Measurements from ENCODE around the gene TSHZ3. TPM values are rescaled to one million over a fixed set of nuclear protein-coding genes. Genes with fewer than 3 reads are reported as not detected.

Gene TSHZ3
- total RNA-seq, 1 experiment from 2014 or later: 0.05 TPM

DNA sequence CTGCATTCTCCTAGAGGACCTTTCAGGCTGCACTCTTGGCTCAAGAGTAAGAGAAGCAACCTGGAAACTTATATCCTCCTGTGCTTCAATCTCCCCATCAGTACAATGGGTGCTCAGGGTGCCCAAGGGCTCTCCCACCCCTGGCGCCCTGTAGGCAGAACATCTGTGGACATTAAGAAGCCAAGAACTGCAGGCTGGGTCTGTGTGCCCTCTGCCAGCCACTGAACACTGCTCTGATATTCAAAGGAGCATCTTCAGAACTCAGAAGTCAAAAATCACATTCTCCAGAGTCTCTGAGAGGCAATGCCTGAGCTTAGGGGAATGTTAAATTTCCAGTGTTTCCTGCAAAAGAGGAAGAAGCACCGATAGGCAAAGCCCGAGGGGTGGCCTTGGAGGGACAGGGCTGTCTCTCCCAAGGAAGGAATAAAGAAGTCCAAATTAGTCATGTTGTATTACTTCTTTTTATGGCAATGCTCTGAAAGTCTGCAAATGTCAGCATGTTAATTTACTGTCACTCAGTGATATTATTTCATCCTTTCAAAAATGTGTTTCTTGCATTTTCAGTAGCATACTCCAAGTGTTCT, 88.1 kb downstream of the TSHZ3 start:
- Histone ChIP-seq H3K79me2 (ENCODE audit: insufficient read depth, low read length) (no peaks in the 10 kb centered on the region), H3K9me3 (ENCODE audit: control insufficient read depth in 1 of 2, insufficient read depth in 1 of 2, low read depth in 1 of 2, low read length in 2 of 2) (peaks cover 13 to 30% of the 10 kb centered on the region in 2 experiments; a peak in 2 of 4 replicates), H3K36me3 (ENCODE audit: control insufficient read depth in 1 of 2, insufficient read depth in 2 of 2, low read length in 2 of 2) (no peaks in the 10 kb centered on the region), H2AFZ (ENCODE audit: low read depth, low read length, poor library complexity, severe bottlenecking) (no peak overlapping the region), H4K20me1 (ENCODE audit: insufficient read depth) (no peaks in the 10 kb centered on the region), H3K9me2 (ENCODE audit: insufficient read depth) (no peaks in the 10 kb centered on the region), H3K4me2 (ENCODE audit: low read length) (no peak overlapping the region), H3K4me3 (replicated peaks in 1 of 2; ENCODE audit: low read depth in 1 of 2, low read length in 2 of 2) (no peak overlapping the region), H3K9ac (ENCODE audit: low read length) (no peak overlapping the region), H3K4me1 (ENCODE audit: control insufficient read depth in 1 of 2, insufficient read depth in 2 of 2, low read length in 2 of 2) (no peaks in the 10 kb centered on the region), H3K27ac (ENCODE audit: low read depth, low read length) (no peak overlapping the region), H3K27me3 (ENCODE audit: insufficient read depth, low read length) (no peaks in the 10 kb centered on the region)
- intact Hi-C loops (cut with micrococcal nuclease): no loop called here
- BruUV-seq (replicated peaks): no TSS peak
- DNase-seq (ENCODE audit: low read depth, low spot score) (no peak), ATAC-seq (no peak)
- CTCF ChIA-PET: no interaction called here
- RAD21 ChIA-PET (ENCODE audit: low non-redundant PET in 1 of 2, low total read pairs in 2 of 2, uncharacterized antibody in 2 of 2, unreplicated experiment in 2 of 2): no interaction called here
- POLR2A ChIA-PET: no interaction called here
- TF ChIP-seq, protein P1, sequence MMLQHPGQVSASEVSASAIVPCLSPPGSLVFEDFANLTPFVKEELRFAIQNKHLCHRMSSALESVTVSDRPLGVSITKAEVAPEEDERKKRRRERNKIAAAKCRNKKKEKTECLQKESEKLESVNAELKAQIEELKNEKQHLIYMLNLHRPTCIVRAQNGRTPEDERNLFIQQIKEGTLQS (IDR thresholded peaks at IDR 0.05): no peak

DNA sequence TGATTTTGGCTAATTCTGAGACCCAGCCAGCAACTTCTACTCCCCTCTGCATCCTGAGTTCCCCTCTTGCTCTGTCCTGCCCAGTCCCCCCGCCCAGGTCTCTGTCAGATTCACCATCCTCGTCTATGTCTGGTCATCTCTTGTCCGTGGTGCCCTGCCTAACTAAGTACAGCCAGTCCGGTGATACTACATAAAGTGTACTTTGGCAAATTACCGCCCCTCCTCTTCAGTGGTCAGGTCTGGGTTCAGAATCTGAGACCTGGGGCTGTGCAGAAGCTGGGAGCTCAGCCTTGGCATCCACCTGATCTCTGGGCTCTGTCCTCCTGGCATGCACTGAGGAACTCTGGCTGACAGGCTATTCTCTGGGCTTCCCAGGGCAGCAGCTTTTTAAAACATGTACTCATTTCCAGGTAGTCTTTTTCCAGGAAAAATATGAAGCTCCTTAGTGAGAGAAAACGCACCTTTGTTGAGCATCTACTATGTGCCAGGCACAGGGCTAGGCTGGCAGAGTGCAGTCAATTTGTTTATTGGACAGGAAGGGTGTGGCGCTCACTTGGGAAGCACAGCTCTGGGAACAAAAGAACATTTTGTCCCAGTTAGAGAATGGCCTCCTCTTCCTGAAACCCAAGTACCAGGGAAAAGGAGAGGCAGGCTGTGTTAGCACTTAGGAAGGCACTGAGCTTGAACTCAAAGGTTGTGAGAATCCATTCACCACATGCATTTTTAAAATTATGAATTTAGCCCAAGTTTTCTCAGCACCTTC, 88.9 kb downstream of the TSHZ3 start:
- intact Hi-C loops (cut with micrococcal nuclease): no loop called here
- no peaks in the 10 kb centered on the region for H4K20me1 ChIP-seq (ENCODE audit: insufficient read depth)
- TF ChIP-seq, protein P2, sequence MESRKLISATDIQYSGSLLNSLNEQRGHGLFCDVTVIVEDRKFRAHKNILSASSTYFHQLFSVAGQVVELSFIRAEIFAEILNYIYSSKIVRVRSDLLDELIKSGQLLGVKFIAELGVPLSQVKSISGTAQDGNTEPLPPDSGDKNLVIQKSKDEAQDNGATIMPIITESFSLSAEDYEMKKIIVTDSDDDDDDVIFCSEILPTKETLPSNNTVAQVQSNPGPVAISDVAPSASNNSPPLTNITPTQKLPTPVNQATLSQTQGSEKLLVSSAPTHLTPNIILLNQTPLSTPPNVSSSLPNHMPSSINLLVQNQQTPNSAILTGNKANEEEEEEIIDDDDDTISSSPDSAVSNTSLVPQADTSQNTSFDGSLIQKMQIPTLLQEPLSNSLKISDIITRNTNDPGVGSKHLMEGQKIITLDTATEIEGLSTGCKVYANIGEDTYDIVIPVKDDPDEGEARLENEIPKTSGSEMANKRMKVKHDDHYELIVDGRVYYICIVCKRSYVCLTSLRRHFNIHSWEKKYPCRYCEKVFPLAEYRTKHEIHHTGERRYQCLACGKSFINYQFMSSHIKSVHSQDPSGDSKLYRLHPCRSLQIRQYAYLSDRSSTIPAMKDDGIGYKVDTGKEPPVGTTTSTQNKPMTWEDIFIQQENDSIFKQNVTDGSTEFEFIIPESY (IDR thresholded peaks at IDR 0.05; ENCODE audit: extremely low read depth, insufficient replicate concordance, low read length): no peak
- TF ChIP-seq EGR1 (IDR thresholded peaks at IDR 0.05; ENCODE audit: low read depth): no peak
- no peak for TF ChIP-seq CEBPB (IDR thresholded peaks at IDR 0.05; ENCODE audit: low read depth)
- TF ChIP-seq, protein P1 (IDR thresholded peaks at IDR 0.05): no peak
- no peak for TF ChIP-seq FOSL1 (IDR thresholded peaks at IDR 0.05; ENCODE audit: low read depth)
- no peak for TF ChIP-seq SIN3A (IDR thresholded peaks at IDR 0.05; ENCODE audit: low read depth)
- TF ChIP-seq EZH2phosphoT487 (IDR thresholded peaks at IDR 0.05; ENCODE audit: borderline replicate concordance): no peak
- TF ChIP-seq, protein P3, sequence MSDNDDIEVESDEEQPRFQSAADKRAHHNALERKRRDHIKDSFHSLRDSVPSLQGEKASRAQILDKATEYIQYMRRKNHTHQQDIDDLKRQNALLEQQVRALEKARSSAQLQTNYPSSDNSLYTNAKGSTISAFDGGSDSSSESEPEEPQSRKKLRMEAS (IDR thresholded peaks at IDR 0.05): no peak
- TF ChIP-seq, protein P4, sequence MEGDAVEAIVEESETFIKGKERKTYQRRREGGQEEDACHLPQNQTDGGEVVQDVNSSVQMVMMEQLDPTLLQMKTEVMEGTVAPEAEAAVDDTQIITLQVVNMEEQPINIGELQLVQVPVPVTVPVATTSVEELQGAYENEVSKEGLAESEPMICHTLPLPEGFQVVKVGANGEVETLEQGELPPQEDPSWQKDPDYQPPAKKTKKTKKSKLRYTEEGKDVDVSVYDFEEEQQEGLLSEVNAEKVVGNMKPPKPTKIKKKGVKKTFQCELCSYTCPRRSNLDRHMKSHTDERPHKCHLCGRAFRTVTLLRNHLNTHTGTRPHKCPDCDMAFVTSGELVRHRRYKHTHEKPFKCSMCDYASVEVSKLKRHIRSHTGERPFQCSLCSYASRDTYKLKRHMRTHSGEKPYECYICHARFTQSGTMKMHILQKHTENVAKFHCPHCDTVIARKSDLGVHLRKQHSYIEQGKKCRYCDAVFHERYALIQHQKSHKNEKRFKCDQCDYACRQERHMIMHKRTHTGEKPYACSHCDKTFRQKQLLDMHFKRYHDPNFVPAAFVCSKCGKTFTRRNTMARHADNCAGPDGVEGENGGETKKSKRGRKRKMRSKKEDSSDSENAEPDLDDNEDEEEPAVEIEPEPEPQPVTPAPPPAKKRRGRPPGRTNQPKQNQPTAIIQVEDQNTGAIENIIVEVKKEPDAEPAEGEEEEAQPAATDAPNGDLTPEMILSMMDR (IDR thresholded peaks at IDR 0.05 in 2 of 3, conservative IDR thresholded peaks at IDR 0.05 in 1 of 3; ENCODE audit: borderline replicate concordance in 1 of 3, insufficient read depth in 1 of 3, low read depth in 2 of 3, low read length in 2 of 3): no peak
- no peak for TF ChIP-seq RAD21 (IDR thresholded peaks at IDR 0.05; ENCODE audit: low read depth)
- TF ChIP-seq CBX3 (IDR thresholded peaks at IDR 0.05; ENCODE audit: low read depth): no peak

More for the DNA sequence above, 88.9 kb downstream of the TSHZ3 start:
- Histone ChIP-seq H3K9me2 (ENCODE audit: insufficient read depth) (no peaks in the 10 kb centered on the region), H3K4me2 (ENCODE audit: low read length) (no peak overlapping the region), H2AFZ (ENCODE audit: low read depth, low read length, poor library complexity, severe bottlenecking) (no peak overlapping the region), H3K79me2 (ENCODE audit: insufficient read depth, low read length) (no peaks in the 10 kb centered on the region), H3K27me3 (ENCODE audit: insufficient read depth, low read length) (no peaks in the 10 kb centered on the region), H3K4me1 (ENCODE audit: control insufficient read depth in 1 of 2, insufficient read depth in 2 of 2, low read length in 2 of 2) (no peaks in the 10 kb centered on the region), H3K9me3 (ENCODE audit: control insufficient read depth in 1 of 2, insufficient read depth in 1 of 2, low read depth in 1 of 2, low read length in 2 of 2) (peaks cover 13 to 32% of the 10 kb centered on the region in 2 experiments; a peak in 2 of 4 replicates), H3K27ac (ENCODE audit: low read depth, low read length) (no peak overlapping the region), H3K9ac (ENCODE audit: low read length) (no peak overlapping the region), H3K36me3 (ENCODE audit: control insufficient read depth in 1 of 2, insufficient read depth in 2 of 2, low read length in 2 of 2) (no peaks in the 10 kb centered on the region), H3K4me3 (replicated peaks in 1 of 2; ENCODE audit: low read depth in 1 of 2, low read length in 2 of 2) (no peak overlapping the region)
- DNase-seq (ENCODE audit: low read depth, low spot score) (no peak), ATAC-seq (no peak)
- ChIA-PET RAD21 (ENCODE audit: low non-redundant PET in 1 of 2, low total read pairs in 2 of 2, uncharacterized antibody in 2 of 2, unreplicated experiment in 2 of 2) (no interaction called here), CTCF (no interaction called here), POLR2A (no interaction called here)
- BruUV-seq (replicated peaks): no TSS peak

Data from HCT116 (cell line).